Myometrial cell (primary cell): Measurements from ENCODE around the gene PATJ. TPM values are rescaled to one million over a fixed set of nuclear protein-coding genes. Genes with fewer than 3 reads are reported as not detected.

ENCODE experiments used
- total RNA-seq: library from RNA; depleted of rRNA; stranded (reverse); fragments of >200 nt; gene quantifications from 2 replicates; pipeline ENCODE4 v1.2.3, GENCODE V29; 2015

Gene PATJ, protein sequence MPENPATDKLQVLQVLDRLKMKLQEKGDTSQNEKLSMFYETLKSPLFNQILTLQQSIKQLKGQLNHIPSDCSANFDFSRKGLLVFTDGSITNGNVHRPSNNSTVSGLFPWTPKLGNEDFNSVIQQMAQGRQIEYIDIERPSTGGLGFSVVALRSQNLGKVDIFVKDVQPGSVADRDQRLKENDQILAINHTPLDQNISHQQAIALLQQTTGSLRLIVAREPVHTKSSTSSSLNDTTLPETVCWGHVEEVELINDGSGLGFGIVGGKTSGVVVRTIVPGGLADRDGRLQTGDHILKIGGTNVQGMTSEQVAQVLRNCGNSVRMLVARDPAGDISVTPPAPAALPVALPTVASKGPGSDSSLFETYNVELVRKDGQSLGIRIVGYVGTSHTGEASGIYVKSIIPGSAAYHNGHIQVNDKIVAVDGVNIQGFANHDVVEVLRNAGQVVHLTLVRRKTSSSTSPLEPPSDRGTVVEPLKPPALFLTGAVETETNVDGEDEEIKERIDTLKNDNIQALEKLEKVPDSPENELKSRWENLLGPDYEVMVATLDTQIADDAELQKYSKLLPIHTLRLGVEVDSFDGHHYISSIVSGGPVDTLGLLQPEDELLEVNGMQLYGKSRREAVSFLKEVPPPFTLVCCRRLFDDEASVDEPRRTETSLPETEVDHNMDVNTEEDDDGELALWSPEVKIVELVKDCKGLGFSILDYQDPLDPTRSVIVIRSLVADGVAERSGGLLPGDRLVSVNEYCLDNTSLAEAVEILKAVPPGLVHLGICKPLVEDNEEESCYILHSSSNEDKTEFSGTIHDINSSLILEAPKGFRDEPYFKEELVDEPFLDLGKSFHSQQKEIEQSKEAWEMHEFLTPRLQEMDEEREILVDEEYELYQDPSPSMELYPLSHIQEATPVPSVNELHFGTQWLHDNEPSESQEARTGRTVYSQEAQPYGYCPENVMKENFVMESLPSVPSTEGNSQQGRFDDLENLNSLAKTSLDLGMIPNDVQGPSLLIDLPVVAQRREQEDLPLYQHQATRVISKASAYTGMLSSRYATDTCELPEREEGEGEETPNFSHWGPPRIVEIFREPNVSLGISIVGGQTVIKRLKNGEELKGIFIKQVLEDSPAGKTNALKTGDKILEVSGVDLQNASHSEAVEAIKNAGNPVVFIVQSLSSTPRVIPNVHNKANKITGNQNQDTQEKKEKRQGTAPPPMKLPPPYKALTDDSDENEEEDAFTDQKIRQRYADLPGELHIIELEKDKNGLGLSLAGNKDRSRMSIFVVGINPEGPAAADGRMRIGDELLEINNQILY (N-terminal part only)
- 3.2 and 3.4 TPM in 2 replicates for total RNA-seq

GRCh38 chr1:61741711-61742619 is at the start of gene PATJ:
Gene PATJ (plus strand): TSS chr1:61742480. CDS start chr1:61762893, 20,413 bp downstream.

GRCh38 chr1:61724813-61725694 is 17.2 kb upstream of the PATJ start, which contains the start of gene TM2D1:
Gene TM2D1 (minus strand): TSS chr1:61725141. CDS start chr1:61725120, 21 bp downstream.

GRCh38 chr1:62194651-62195544 is 452.6 kb downstream of the PATJ start, which contains the start of gene L1TD1:
Gene L1TD1 (plus strand): TSS chr1:62194849. CDS start chr1:62206629, 11,780 bp downstream.

Other genes with a start within 250 kb of the PATJ start
- 33.7 and 41.6 TPM in 2 replicates for gene TM2D1, start 17.3 kb upstream of the PATJ start, total RNA-seq